ENCODE data around the gene GPRIN1.

DNA sequence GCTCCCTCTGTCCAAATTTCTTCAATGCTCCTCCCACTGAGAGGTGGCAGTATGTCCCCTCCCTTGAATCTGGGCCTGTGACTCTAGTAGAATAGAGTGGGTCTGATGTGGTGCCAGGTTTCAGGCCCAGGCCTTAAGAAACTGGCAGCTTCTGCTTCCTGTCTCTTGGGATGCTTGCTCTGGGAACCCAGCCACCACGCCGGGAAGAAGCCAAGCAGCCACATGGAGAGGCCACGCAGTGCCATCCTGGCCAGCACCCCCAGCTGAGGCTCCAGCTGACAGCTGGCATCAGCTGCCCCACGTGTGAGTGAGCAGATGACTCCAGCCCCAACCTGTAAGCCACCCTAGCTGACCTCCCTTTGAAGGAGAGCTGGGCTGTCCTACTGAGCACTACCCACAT is 30.0 kb upstream of the GPRIN1 start:
- TF ChIP-seq CTCF (IDR thresholded peaks at IDR 0.05): no peak
- TF ChIP-seq POLR2A (IDR thresholded peaks at IDR 0.05): no peak

All from testis (tissue), 2 donors.